ENCODE measurements around the gene SEPHS2.

GRCh38 chr16:30429418-30429677, 16.3 kb downstream of the SEPHS2 start:
- TF ChIP-seq CTCF (conservative IDR thresholded peaks at IDR 0.05) (no peak), ZFX (IDR thresholded peaks at IDR 0.05) (no peak)

All from C4-2B (cell line).